Left lobe of liver (tissue), 2 donors: ENCODE measurements around the gene CSK. TPM values are rescaled to one million over a fixed set of nuclear protein-coding genes. Genes with fewer than 3 reads are reported as not detected.

ENCODE experiments used
- ATAC-seq: fragments of 200-7000 bp; cut with Tn5 transposase; one replicate; pipeline ENCODE4 v1.9.1; 2020; ENCODE audit warnings: mild to moderate bottlenecking, moderate library complexity
- DNase-seq: peaks from one replicate; pipeline ENCODE4 v3.0.0-alpha.2; 2020; ENCODE audit warnings: low spot score
- total RNA-seq: library from RNA; stranded (reverse); gene quantifications from one replicate; pipeline ENCODE4 v1.2.1, GENCODE V29; 2021
- donor health status: DM: no; HTN: no; CAD: no; lungs with moderate emphysema.
- donor health status: DM: no; HTN: yes; CAD: no.

The CSK gene
- total RNA-seq, 1 donor from 2014 or later: 32.7 TPM

DNA sequence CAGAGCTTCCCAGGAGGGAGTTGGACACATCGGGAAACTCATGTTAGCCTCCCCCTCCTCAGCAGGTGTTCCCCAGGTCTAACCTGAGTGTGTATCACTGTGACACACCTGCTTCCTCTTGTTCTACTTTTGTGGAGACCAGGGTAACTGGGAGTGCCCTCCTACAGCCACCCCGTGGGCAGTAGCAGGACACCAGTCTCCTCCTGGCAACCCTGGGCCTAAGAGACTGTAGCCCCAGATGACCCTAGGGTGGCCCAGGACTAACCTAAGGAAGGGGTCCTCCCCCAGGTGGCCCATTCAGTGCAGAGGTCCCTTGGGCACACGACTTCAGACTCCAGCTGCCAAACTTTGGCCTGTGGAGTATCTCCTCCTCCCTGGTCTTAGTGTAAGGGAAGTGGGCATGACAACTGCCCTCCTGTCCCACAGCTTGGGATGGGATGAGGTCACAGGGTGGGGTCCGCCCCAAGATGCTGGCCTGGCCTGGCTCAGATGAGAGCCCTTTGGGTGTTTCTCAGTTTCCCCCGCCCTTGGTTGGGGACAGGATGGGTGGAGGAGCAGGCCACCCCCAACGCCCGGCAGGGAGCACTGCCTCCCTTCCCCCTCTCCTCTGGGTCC is 4.8 kb downstream of the CSK start:
- ATAC-seq (no peak), DNase-seq (no peak)

GRCh38 chr15:74787251-74788041 is 5.6 kb downstream of the CSK start:
- peak; percentile 13 for ATAC-seq

GRCh38 chr15:74788042-74788682 is 6.3 kb downstream of the CSK start:
- DNase-seq (no peak), ATAC-seq (no peak)

More at GRCh38 chr15:74787251-74788041, 5.6 kb downstream of the CSK start:
- DNase-seq: peak; percentile 61

DNA sequence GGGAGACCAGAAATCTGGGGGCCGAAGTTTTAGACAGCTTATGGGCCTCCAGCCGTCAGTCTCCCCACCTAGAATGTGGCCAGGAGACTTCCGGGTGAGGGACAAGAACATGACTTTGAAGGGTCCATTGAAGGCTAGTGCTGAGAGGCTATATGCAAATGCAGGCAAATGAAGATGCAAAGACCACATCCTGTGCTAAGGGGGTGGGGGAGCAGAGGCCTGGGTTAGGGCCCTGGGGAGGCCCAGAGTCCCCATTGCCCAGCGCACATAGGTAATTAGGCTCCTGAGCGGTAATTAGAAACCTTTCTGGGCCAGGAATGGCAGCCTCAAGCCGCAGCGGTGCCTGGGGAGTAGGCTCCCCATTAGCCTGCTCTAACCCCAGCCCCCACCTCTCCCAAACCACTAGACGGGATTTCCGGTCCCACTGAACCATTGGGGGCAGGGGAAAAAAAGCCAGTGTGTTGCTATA is 6.8 kb downstream of the CSK start:
- DNase-seq: no peak
- no peak for ATAC-seq

GRCh38 chr15:74789171-74789631 is 7.3 kb downstream of the CSK start:
- ATAC-seq (peak; percentile 89), DNase-seq (peak; percentile 79)

- no peak for ATAC-seq
- DNase-seq: no peak
Observed at GRCh38 chr15:74789741-74790079, 7.8 kb downstream of the CSK start.

GRCh38 chr15:74790080-74790916 is 8.4 kb downstream of the CSK start:
- DNase-seq (peak; percentile 61), ATAC-seq (no peak)

DNA sequence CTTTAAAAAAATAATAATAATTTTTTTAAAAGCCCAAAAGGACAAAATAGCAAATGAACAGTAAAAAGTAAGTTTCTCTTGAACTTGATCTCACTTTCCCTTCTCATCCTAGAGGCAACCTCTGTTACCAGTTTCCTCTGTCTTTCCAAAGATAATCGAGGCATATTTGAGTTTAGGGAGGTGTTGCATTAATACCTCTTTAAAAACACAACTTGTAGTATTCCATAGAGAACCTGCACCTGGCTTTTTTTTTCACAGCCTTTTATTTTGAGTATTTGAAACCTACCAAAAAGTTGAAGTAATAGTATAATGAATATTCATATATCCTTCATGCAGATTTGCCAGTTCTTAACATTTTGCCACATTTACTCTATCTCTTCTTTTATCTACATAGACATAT is 9.1 kb downstream of the CSK start:
- ATAC-seq: no peak
- no peak for DNase-seq

GRCh38 chr15:74791667-74792066 is 9.8 kb downstream of the CSK start:
- DNase-seq: no peak
- ATAC-seq: no peak

DNA sequence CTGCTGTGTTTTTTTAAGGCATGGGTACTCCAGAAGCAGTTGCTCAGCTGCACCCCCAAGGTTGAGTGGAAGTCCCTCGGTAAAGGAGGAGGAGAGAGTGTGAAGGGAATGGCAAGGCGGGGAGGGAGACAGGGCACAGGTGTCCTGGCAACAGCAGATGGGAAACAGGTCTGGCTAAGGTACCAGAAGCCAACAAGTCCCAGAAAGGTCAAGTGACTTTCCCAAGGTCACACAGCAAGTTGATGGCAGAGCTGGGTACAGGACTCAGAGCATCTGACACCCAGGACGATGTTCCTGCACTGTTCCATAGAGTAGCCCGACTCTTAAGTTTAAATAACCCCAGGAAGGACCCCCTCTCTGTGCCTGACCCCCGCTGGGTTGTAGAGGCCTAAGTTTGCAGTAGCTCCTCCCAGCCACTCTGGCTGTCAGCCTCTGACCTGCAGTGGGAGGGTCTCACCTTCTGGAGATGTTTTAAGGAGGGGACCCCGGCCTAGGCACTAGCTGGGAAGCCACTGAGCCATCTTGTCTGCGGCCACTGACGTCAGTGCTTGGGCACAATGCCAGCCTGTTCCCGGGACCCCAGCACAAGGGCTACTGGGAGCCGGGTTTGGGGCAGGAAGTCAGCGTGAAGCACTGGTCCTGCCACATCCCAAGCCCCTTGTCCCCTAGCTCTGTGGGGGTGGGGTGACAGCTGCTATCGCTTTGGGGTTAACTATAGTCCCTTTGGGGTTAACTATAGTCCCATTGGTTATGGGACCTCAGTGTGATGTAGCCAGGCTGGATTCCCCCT is 10.5 kb downstream of the CSK start:
- no peak for DNase-seq
- ATAC-seq: no peak

DNA sequence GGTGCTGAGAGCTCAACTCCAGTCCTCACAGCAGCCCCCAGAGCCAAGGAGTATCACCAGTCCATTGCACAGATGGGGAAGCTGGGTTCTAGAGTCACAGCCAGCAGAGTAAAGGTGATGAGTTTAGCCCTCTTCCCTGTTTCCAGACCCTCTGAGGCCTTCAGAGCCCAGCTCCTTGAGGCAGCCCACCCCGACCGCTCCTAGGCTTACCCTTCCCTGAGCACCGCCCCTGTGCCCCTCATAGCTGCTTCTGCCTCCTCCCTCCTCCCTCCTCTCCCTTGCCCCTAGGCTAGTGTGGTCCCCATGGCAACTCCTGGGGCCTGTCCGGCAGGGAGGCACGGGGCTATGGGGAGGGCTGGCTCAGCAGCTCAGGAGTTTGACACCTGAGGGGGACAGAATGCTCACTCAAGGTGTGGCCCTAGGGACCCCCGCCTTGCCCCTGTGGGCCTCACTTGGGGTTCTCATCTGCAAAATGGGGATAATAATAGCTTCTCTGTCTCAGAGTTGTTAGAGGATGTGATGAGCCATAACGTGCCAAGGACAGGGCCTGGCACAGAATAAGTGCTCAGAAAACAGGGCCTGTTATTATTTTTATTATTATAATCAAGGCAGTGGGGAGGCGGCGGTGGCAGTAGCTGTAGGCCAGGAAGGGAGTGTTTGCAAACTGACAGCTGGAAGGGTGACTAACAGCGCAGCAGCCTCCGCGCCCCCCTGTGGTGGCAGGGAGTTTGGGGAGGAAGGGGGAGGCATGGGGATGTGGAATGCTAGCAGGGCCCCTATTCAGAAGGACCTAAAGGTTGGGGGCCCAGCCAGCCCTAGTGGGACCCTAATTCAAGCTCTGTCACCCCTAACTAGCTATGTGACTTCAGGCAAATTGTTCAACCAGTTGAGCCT is 11.5 kb downstream of the CSK start:
- DNase-seq (no peak), ATAC-seq (no peak)

DNA sequence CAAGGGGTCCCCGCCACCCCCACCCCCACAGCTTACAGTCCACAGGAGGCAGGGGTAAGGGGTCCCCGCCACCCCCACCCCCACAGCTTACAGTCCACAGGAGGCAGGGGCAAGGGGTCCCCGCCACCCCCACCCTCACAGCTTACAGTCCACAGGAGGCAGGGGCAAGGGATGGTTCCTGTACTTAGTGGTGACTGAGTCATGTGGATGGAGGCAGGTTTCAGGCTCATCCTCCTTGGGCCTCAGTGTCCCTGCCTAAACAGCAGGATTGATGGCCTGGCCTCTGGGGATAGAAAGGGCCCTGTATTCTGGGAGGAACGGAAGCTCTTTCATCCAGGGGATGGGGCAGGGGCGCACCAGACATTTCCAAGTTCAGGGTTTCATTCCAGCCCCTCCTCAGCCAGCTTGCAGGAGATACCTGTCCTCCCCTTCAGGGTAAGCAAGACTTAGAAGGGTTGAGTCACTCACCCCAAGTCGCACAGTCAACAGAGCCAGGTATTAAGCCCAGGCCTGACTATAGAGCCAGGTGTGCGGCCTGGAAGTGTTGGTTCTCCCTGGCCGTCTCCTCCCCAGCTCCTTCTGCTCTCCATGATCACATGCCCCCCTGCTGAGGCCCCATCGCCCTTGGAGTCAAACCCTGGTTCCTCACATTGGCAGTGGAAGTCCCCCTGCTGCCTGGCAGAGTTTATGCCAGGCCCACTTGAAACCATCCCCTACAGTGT is 12.5 kb downstream of the CSK start:
- no peak for ATAC-seq
- no peak for DNase-seq

DNA sequence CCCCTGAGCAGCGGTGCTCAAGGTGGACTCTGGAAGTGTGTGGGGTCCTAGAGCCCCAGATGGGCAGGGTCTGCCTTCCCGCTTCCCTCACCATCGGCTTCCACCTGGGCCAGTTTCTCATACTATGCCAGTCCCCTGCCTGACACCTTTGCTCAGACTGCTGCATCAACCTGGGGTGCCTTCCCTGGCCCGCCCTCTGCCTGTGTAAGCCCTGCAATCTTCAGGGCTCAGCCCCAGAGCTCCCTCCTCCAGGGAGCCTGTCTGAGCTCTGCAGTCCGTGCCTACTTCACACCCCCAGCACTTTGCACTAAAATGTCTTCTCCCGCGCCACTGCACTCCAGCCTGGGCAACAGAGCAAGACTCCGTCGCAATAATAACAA is 13.1 kb downstream of the CSK start:
- DNase-seq (no peak), ATAC-seq (no peak)

- no peak for DNase-seq
- ATAC-seq: no peak
Observed at GRCh38 chr15:74795966-74796625, 14.2 kb downstream of the CSK start.

DNA sequence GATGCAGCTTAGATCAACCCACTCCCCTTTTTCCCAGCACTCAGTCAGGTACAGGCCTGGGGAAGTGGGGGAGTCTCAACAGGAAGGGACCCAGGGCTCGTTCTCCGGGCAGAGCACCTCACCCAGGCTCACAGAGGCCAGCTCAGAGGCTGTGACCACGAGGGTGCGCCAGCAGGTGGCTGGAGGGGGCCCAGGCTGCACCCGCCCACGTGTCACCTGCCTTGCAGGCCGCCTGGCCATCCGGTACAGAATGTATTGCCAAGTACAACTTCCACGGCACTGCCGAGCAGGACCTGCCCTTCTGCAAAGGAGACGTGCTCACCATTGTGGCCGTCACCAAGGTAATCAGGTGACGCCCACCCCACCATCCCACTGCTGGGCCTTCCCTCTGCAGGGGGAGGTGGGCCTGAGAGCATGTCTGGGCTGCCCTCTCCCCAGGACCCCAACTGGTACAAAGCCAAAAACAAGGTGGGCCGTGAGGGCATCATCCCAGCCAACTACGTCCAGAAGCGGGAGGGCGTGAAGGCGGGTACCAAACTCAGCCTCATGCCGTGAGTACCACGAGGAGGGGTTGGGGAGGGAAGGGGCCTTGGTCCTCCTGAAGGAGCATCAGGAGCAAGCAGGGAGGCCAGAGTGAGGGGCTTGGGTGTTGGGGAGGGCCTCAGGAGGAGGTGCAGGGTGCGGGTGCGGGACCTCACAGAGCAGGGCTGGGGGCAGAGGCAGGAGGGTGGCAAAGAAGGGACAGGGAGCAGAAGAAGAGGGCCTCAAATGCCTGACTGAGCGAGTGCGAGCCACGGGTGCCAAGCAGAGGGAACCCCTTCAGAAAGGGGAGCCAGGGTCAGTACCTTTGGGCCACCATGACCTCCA is 16.7 kb downstream of the CSK start:
- peak; percentile 79 for ATAC-seq
- DNase-seq: peak; percentile 90

- DNase-seq (peak; percentile 67), ATAC-seq (peak; percentile 47)
Observed at GRCh38 chr15:74799255-74799855, 17.5 kb downstream of the CSK start.
